Measurements from ENCODE around the gene PCDHB15. TPM values are rescaled to one million over a fixed set of nuclear protein-coding genes. Genes with fewer than 3 reads are reported as not detected.

PCDHB15 gene
- total RNA-seq, 1 experiment from 2014 or later: 7.0 TPM

DNA sequence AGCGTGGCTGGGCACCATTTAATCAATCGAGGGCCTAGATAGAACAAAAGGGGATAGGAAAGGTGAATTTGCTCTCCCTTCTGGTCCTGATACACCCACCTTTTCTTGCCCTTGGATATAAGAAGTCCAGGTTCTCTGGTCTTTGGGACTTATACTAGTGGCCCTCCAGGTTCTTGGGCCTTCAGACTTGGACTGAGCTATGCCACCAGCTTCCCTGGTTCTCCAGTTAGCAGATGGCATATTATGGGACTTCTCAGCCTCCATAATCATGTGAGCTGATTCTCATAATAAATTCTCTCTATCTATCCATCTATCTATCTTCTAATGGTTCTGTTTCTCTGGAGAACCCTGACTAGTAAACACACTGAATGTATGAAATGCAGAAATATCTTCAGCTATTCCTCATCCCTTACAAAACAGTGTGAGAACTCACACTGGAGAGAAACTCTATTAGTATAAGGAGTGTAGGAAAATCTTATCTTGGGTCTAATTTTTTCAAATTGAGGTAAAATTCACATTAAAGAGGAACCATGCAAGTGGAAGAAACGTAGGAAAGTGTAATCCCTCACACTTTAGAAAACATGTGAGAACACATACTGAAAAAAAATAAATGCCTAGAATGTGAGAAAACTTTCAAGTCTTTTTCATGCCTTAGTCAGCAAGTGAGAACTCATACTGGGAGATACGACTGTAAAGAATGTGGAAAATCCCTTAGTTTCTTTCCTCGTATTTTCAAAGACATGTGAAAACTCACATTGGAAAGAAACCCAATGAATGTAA lies 15.5 kb downstream of the PCDHB15 start:
- Histone ChIP-seq H3K23ac (ENCODE audit: insufficient read length, low read depth, low read length) (no peak overlapping the region), H3K79me2 (ENCODE audit: insufficient read depth, low read length) (no peaks in the 10 kb centered on the region), H4K20me1 (ENCODE audit: control insufficient read depth, insufficient read depth, insufficient read length) (no peaks in the 10 kb centered on the region), H3K18ac (ENCODE audit: insufficient read length, low read depth, low read length) (no peak overlapping the region), H3K4ac (ENCODE audit: low read depth, low read length) (no peak overlapping the region), H3K27me3 (ENCODE audit: insufficient read depth, low read length) (no peaks in the 10 kb centered on the region), H3K23me2 (ENCODE audit: insufficient read length, low read depth, low read length, poor library complexity, severe bottlenecking) (no peaks in the 10 kb centered on the region), H2AK5ac (ENCODE audit: insufficient read length, low read length) (no peak overlapping the region), H3K9me3 (ENCODE audit: control insufficient read depth, low read depth, low read length) (peaks cover 61% of the 10 kb centered on the region), H2BK5ac (ENCODE audit: insufficient read length, low read length) (no peak overlapping the region), H2BK120ac (ENCODE audit: low read depth, low read length, poor library complexity, severe bottlenecking) (no peak overlapping the region), H2BK12ac (ENCODE audit: insufficient read length, low read depth, low read length) (no peak overlapping the region), H3K27ac (ENCODE audit: insufficient read length, low read depth, low read length) (no peak overlapping the region), H4K91ac (ENCODE audit: insufficient read length, low read depth, low read length) (no peak overlapping the region), H2BK20ac (ENCODE audit: low read depth, low read length, poor library complexity, severe bottlenecking) (no peak overlapping the region), H2AFZ (ENCODE audit: low read length) (no peak overlapping the region), H4K5ac (ENCODE audit: insufficient read length, low read depth, low read length) (no peak overlapping the region), H3K56ac (ENCODE audit: insufficient read length, low read depth, low read length) (no peak overlapping the region), H3T11ph (ENCODE audit: low read length) (no peak overlapping the region), H3K14ac (ENCODE audit: insufficient read depth, low read length) (no peak overlapping the region), H3K79me1 (ENCODE audit: insufficient read depth, low read depth, low read length, poor library complexity, severe bottlenecking) (no peaks in the 10 kb centered on the region), H3K4me1 (ENCODE audit: insufficient read depth, low read length) (no peaks in the 10 kb centered on the region), H3K9ac (ENCODE audit: extremely low read depth, insufficient read length, low read length) (no peak overlapping the region), H2BK15ac (ENCODE audit: low read depth, low read length) (no peak overlapping the region), H4K8ac (replicated peaks; ENCODE audit: insufficient read length, low read depth, low read length) (no peak overlapping the region), H3K4me2 (ENCODE audit: insufficient read depth, insufficient read length, low read length) (no peak overlapping the region)
- H3K4me3 Mint-ChIP-seq: no peak overlapping the region
- H3K36me3 Mint-ChIP-seq (ENCODE audit: insufficient read depth in 1 of 3, low read depth in 3 of 3): peaks cover 15 to 66% (median 46%) of the 10 kb centered on the region in 3 experiments
- H3K27ac Mint-ChIP-seq: no peak overlapping the region
- no peak for DNase-seq
- H3K4me1 Mint-ChIP-seq: no peaks in the 10 kb centered on the region
- H3K27me3 Mint-ChIP-seq (ENCODE audit: low read depth): peaks cover 1% of the 10 kb centered on the region; the same call in 1 of the 2 replicates
- peaks cover 88 to 98% of the 10 kb centered on the region in 2 experiments for H3K9me3 Mint-ChIP-seq
- no peak for TF ChIP-seq CTCF (conservative IDR thresholded peaks at IDR 0.05)
- no CpG with 5 or more reads among the region's 5 CpGs for WGBS (ENCODE audit: extremely low coverage, insufficient read length, low lambda C conversion rate)

Data from H9 (cell line).